ENCODE results near the gene NLRC5. TPM values are rescaled to one million over a fixed set of nuclear protein-coding genes. Genes with fewer than 3 reads are reported as not detected.

NLRC5 gene
- total RNA-seq, 1 experiment from 2014 or later = 1.6 TPM

GRCh38 chr16:57045694-57046381 is 56.5 kb downstream of the NLRC5 start:
- Mint-ChIP-seq H3K27ac (ENCODE audit: unreplicated experiment) (no peak overlapping the region), H3K4me1 (ENCODE audit: low read depth, unreplicated experiment) (no peaks in the 10 kb centered on the region), H3K27me3 (ENCODE audit: insufficient read depth, unreplicated experiment) (peaks cover 4% of the 10 kb centered on the region), H3K4me3 (ENCODE audit: unreplicated experiment) (no peak overlapping the region), H3K36me3 (ENCODE audit: insufficient read depth, unreplicated experiment) (no peaks in the 10 kb centered on the region), H3K9me3 (ENCODE audit: unreplicated experiment) (peaks cover 8% of the 10 kb centered on the region)
- POLR2A ChIA-PET = no interaction called here
- BruUV-seq (replicated peaks) = no TSS peak
- intact Hi-C loops (cut with micrococcal nuclease; ENCODE audit: unreplicated experiment) = loop anchor here (1.0 to 5.0 kb wide), 2 partner anchors 94 to 175 kb away; no protein-coding TSS in a partner anchor
- H3K27me3 ChIP-seq (replicated peaks; ENCODE audit: control insufficient read depth, insufficient read depth, low read length) = no peaks in the 10 kb centered on the region
- DNase-seq = peak; percentile 58 to 64
- H3K4me3 ChIP-seq (ENCODE audit: low read depth, low read length) = no peak overlapping the region
- H3K4me1 ChIP-seq = no peaks in the 10 kb centered on the region
- H3K36me3 ChIP-seq (ENCODE audit: control insufficient read depth, insufficient read depth, low read length) = no peaks in the 10 kb centered on the region
- no peaks in the 10 kb centered on the region for H3K9me3 ChIP-seq
- CTCF ChIA-PET = interaction anchor here (0.5 to 1.4 kb wide), 10 partner anchors 9 to 253 kb away, joined by 3 to 4 read pairs (median 3); partner anchors contain the start of genes NLRC5 and PSME3IP1
- peak; percentile 47 to 89 for TF ChIP-seq CTCF (IDR thresholded peaks at IDR 0.05; ENCODE audit: insufficient read depth in 1 of 2, low read depth in 1 of 2, low read length in 1 of 2, severe bottlenecking in 1 of 2, unreplicated experiment in 1 of 2)

GRCh38 chr16:57048095-57048494 is 58.7 kb downstream of the NLRC5 start:
- Histone ChIP-seq H3K4me1 (no peaks in the 10 kb centered on the region), H3K9me3 (no peaks in the 10 kb centered on the region), H3K27me3 (replicated peaks; ENCODE audit: control insufficient read depth, insufficient read depth, low read length) (no peaks in the 10 kb centered on the region), H3K4me3 (ENCODE audit: low read depth, low read length) (no peak overlapping the region), H3K36me3 (ENCODE audit: control insufficient read depth, insufficient read depth, low read length) (no peaks in the 10 kb centered on the region)
- Mint-ChIP-seq H3K27ac (ENCODE audit: unreplicated experiment) (no peak overlapping the region), H3K4me1 (ENCODE audit: low read depth, unreplicated experiment) (no peaks in the 10 kb centered on the region), H3K27me3 (ENCODE audit: insufficient read depth, unreplicated experiment) (peaks cover 3% of the 10 kb centered on the region), H3K9me3 (ENCODE audit: unreplicated experiment) (no peaks in the 10 kb centered on the region), H3K4me3 (ENCODE audit: unreplicated experiment) (no peak overlapping the region), H3K36me3 (ENCODE audit: insufficient read depth, unreplicated experiment) (no peaks in the 10 kb centered on the region)
- ChIA-PET POLR2A (no interaction called here), CTCF (no interaction called here)
- no peak for DNase-seq
- no peak for TF ChIP-seq CTCF (IDR thresholded peaks at IDR 0.05; ENCODE audit: insufficient read depth in 1 of 2, low read depth in 1 of 2, low read length in 1 of 2, severe bottlenecking in 1 of 2, unreplicated experiment in 1 of 2)
- no TSS peak for BruUV-seq (replicated peaks)
- intact Hi-C loops (cut with micrococcal nuclease; ENCODE audit: unreplicated experiment) = loop anchor here (5.0 kb wide), 1 partner anchor 96 kb away; no protein-coding TSS in a partner anchor

- no peak for DNase-seq
- no TSS peak for BruUV-seq (replicated peaks)
- Histone ChIP-seq H3K27me3 (replicated peaks; ENCODE audit: control insufficient read depth, insufficient read depth, low read length) (no peaks in the 10 kb centered on the region), H3K9me3 (no peaks in the 10 kb centered on the region), H3K36me3 (ENCODE audit: control insufficient read depth, insufficient read depth, low read length) (no peaks in the 10 kb centered on the region), H3K4me3 (ENCODE audit: low read depth, low read length) (no peak overlapping the region), H3K4me1 (no peaks in the 10 kb centered on the region)
- Mint-ChIP-seq H3K9me3 (ENCODE audit: unreplicated experiment) (no peaks in the 10 kb centered on the region), H3K4me1 (ENCODE audit: low read depth, unreplicated experiment) (no peaks in the 10 kb centered on the region), H3K27ac (ENCODE audit: unreplicated experiment) (no peak overlapping the region), H3K4me3 (ENCODE audit: unreplicated experiment) (no peak overlapping the region), H3K27me3 (ENCODE audit: insufficient read depth, unreplicated experiment) (peaks cover 11% of the 10 kb centered on the region), H3K36me3 (ENCODE audit: insufficient read depth, unreplicated experiment) (no peaks in the 10 kb centered on the region)
- ChIA-PET CTCF (no interaction called here), POLR2A (no interaction called here)
- intact Hi-C loops (cut with micrococcal nuclease; ENCODE audit: unreplicated experiment) = loop anchor here (5.0 kb wide), 1 partner anchor 97 kb away; no protein-coding TSS in a partner anchor
- no peak for TF ChIP-seq CTCF (IDR thresholded peaks at IDR 0.05; ENCODE audit: insufficient read depth in 1 of 2, low read depth in 1 of 2, low read length in 1 of 2, severe bottlenecking in 1 of 2, unreplicated experiment in 1 of 2)
Observed at GRCh38 chr16:57049678-57050077, 60.3 kb downstream of the NLRC5 start.
